Testis (tissue), 2 donors: ENCODE measurements around the gene TSPAN33.

Experiments
- POLR2A ChIP-seq: fragments of 450-650 bp; IDR thresholded peaks from one replicate; pipeline ENCODE4 v1.6.1; 2017; ENCODE audit warnings: antibody characterized with exemption, mild to moderate bottlenecking, moderate library complexity
- TF ChIP-seq, protein P1 (sequence below), 3 experiments: fragments of 450-650 bp in 2 of 3; fragments of 200-600 bp in 1 of 3; sonication (generic) in 1 of 3; IDR thresholded peaks; one replicate each; pipeline ENCODE4 v1.5.1; 2016 to 2019; ENCODE audit warnings: antibody characterized with exemption in 3 of 3, mild to moderate bottlenecking in 2 of 3, moderate library complexity in 1 of 3

DNA sequence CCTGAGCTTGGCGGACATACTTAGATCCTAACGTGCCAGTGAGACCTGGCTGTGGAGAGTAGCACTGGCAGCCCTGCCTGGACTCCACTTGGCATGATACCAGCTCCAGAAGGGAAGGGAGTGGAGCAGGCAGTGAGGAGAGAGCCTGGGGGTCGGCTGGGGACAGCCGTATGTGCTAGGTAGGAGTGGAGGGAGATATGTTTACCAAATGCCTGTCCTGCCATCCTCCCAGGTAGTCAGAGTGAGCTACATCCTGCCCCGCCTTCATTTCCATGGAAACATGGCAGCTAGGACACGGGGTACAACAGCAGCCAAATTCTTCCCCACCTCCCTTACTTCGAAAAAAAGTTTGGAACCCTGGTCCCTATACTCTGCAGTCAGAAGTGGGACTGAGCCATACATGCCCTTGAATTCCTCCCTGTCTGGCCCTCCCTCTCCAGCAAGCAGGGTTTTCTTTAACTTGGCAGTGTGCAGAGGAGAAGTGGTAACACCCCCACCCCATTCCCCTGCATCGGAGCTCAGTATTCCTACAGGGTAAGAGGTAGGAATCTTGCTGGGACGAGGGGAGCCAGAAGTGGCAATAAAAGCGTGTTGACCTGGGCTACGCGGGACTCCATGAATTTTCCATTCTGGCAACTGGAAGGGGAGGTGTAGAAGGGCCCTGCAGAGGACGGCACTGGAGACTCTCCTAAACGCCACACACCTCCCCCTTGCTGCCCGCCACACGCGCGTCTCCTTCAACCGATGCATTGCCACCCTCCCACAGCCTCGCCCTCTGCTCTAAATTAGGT, 23.9 kb downstream of the TSPAN33 start:
- TF ChIP-seq, protein P1, sequence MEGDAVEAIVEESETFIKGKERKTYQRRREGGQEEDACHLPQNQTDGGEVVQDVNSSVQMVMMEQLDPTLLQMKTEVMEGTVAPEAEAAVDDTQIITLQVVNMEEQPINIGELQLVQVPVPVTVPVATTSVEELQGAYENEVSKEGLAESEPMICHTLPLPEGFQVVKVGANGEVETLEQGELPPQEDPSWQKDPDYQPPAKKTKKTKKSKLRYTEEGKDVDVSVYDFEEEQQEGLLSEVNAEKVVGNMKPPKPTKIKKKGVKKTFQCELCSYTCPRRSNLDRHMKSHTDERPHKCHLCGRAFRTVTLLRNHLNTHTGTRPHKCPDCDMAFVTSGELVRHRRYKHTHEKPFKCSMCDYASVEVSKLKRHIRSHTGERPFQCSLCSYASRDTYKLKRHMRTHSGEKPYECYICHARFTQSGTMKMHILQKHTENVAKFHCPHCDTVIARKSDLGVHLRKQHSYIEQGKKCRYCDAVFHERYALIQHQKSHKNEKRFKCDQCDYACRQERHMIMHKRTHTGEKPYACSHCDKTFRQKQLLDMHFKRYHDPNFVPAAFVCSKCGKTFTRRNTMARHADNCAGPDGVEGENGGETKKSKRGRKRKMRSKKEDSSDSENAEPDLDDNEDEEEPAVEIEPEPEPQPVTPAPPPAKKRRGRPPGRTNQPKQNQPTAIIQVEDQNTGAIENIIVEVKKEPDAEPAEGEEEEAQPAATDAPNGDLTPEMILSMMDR (IDR thresholded peaks at IDR 0.05): no peak
- no peak for TF ChIP-seq POLR2A
